IPS-20b (cell line): ENCODE measurements around the gene HOXC12.

Experiments
- H3K27ac ChIP-seq: one replicate; pipeline ENCODE4 v1.5.1; 2013; ENCODE audit warnings: low read length
- H3K27me3 ChIP-seq: 2 replicates; pipeline ENCODE4 v1.6.1; 2013; ENCODE audit warnings: mild to moderate bottlenecking, low read length, inconsistent platforms; ENCODE audit not compliant: insufficient read depth
- H3K36me3 ChIP-seq: 2 replicates; pipeline ENCODE4 v1.6.1; 2013; ENCODE audit warnings: low read depth, mild to moderate bottlenecking, inconsistent platforms, low read length, moderate library complexity; ENCODE audit not compliant: insufficient read depth
- H3K4me1 ChIP-seq: 2 replicates; pipeline ENCODE4 v1.6.1; 2013; ENCODE audit warnings: mild to moderate bottlenecking, control low read depth, inconsistent platforms, low read length, moderate library complexity; ENCODE audit not compliant: insufficient read depth
- H3K4me3 ChIP-seq: 2 replicates; pipeline ENCODE4 v1.5.1; 2013; ENCODE audit warnings: mild to moderate bottlenecking, low read length, inconsistent platforms
- H3K9ac ChIP-seq: 2 replicates; pipeline ENCODE4 v1.6.1; 2013; ENCODE audit warnings: low read depth, mild to moderate bottlenecking, inconsistent platforms, low read length, moderate library complexity
- H3K9me3 ChIP-seq: 2 replicates; pipeline ENCODE4 v1.6.1; 2013; ENCODE audit warnings: mild to moderate bottlenecking, low read depth, low read length, inconsistent platforms; ENCODE audit not compliant: insufficient read depth

The HOXC12 gene

DNA sequence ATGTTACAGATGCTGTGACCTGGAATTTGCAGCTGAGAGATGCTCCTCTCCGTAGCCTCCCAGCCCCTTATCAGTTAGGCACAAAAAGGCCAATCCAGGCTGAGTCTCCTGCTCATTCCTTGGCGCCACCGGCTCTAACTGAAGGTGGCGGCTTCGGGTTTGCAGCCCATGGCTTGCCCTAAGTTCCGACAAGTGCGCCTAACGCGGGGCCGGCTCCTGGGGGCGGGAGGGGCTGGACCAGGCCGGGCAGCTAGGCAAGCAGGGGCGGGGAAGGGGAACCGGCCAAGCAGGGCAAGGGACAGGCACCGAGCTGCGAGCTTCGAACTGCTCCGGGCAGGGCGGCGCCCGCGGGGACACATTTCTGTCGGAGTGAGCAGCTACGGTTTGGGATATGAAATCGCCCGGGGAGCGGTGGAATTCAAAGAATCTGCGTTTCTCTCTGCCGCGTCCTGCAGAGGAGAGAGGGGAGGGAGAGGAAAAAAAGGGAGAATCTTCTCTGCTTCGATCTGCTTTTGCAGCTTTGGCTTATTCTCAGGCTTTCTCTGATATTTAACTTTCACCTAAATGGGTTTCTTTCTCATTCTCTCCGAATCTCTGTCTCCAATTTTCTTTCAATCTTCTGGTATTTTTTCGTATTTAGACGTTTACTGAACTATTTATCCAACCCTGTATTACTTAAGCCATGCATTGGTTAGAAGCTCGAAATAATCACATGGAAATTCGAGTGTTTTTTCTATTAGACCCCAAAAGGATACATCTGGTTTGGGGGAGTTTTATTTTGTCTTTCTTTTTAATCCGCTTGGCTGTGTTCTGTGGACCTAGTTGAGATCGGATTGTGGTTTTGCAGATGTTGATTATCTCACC, 1.6 kb upstream of the HOXC12 start:
- Histone ChIP-seq H3K27me3 (peaks cover 100% of the 10 kb centered on the region), H3K9ac (no peak overlapping the region), H3K36me3 (no peaks in the 10 kb centered on the region), H3K27ac (no peak overlapping the region), H3K4me3 (no peak overlapping the region), H3K4me1 (no peaks in the 10 kb centered on the region), H3K9me3 (peaks cover 8% of the 10 kb centered on the region; the same call in 1 of the 2 replicates)

DNA sequence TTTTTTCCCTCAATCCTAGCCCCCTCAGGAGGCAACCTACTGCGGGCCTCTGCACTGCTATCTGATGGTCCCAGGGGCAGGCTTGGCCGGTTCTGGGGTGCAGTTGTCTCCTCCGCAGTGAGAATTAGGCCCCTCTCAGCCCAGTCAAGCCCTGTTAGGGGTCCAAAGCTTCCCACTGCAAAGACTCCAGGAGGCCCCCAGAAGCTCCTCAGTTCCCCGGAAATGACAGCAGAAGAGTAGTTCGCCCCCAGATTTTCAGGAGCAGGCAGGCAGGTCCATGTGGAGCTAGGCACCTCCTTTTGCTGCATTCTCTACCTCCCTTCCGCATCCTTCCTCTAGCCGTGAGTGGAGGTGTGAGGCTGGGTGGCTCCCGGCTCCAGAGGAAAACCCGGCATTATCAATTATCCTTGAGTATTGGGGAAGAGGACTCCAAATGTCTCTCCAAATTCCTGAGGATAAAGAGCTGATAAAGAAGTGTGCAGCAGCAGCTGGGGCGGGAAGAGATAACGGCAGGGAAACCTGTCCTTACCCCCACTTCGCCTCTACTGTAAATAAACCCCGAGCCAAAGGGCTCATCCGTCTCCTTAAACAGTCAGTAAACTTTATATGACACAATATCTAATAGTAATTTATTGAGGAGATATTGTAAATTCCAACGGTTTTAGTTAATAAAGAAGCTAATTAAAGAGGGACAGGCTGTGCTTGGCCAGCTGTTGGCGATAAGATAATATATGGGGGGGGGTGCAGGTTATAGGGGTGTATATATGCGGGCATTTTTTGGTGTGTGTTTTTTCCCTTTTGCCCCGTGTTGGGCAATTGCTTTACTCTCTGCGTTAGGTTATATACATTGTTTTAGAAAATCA, 641 bp upstream of the HOXC12 start:
- no peaks in the 10 kb centered on the region for H3K4me1 ChIP-seq
- H3K27ac ChIP-seq: no peak overlapping the region
- H3K9me3 ChIP-seq: peaks cover 8% of the 10 kb centered on the region; the same call in 1 of the 2 replicates
- H3K9ac ChIP-seq: no peak overlapping the region
- no peaks in the 10 kb centered on the region for H3K36me3 ChIP-seq
- H3K4me3 ChIP-seq: no peak overlapping the region
- H3K27me3 ChIP-seq: peaks cover 100% of the 10 kb centered on the region

GRCh38 chr12:53955036-53955775, 503 bp downstream of the HOXC12 start:
- Histone ChIP-seq H3K27ac (no peak overlapping the region), H3K36me3 (no peaks in the 10 kb centered on the region), H3K27me3 (peaks cover 100% of the 10 kb centered on the region), H3K9ac (no peak overlapping the region), H3K4me3 (no peak overlapping the region), H3K9me3 (peaks cover 8% of the 10 kb centered on the region; the same call in 1 of the 2 replicates), H3K4me1 (no peaks in the 10 kb centered on the region)

- H3K27me3 ChIP-seq: peaks cover 100% of the 10 kb centered on the region
- no peaks in the 10 kb centered on the region for H3K4me1 ChIP-seq
- H3K9me3 ChIP-seq: peaks cover 8% of the 10 kb centered on the region; the same call in 1 of the 2 replicates
- no peak overlapping the region for H3K9ac ChIP-seq
- no peak overlapping the region for H3K27ac ChIP-seq
- no peak overlapping the region for H3K4me3 ChIP-seq
- H3K36me3 ChIP-seq: no peaks in the 10 kb centered on the region
Observed at GRCh38 chr12:53955776-53956250, 1.1 kb downstream of the HOXC12 start.

GRCh38 chr12:53956251-53956887, 1.7 kb downstream of the HOXC12 start:
- Histone ChIP-seq H3K4me3 (no peak overlapping the region), H3K27me3 (peaks cover 100% of the 10 kb centered on the region), H3K9ac (no peak overlapping the region)

DNA sequence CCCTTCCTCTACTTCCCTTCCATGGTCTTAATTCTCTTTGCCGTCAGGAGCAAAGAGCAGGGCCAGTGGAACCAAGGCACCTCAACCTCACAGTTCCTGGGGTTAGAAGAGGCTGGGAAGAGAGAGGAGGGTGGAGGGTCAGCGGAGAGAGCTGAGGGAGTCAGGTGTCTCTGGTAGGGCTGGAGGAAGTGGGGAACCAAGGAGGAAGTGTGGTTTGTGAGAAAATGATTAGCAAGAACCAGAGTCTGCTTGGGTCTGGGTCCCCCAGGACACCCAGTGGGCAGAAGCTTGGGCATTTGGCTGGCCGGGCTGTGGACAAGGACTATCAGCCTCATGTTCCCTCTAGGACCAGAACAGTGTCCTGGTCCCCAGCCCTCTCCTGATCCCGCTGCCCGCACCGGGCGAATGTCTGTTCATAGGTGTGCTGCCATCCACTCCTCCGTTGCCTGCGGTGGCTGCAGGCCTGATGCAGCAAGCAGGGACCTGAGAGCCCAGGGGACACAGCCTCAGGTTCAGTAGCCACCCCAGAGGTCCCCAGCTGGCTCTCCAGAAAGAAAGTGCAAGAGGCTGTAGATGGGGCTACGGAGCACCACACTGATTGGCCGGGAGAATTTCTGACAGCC, 2.3 kb downstream of the HOXC12 start:
- H3K4me3 ChIP-seq: no peak overlapping the region
- no peak overlapping the region for H3K27ac ChIP-seq
- peaks cover 100% of the 10 kb centered on the region for H3K27me3 ChIP-seq
- H3K4me1 ChIP-seq: no peaks in the 10 kb centered on the region
- H3K9me3 ChIP-seq: peaks cover 8% of the 10 kb centered on the region; the same call in 1 of the 2 replicates
- no peak overlapping the region for H3K9ac ChIP-seq
- H3K36me3 ChIP-seq: no peaks in the 10 kb centered on the region

More at GRCh38 chr12:53956251-53956887, 1.7 kb downstream of the HOXC12 start:
- H3K4me1 ChIP-seq: no peaks in the 10 kb centered on the region
- H3K36me3 ChIP-seq: no peaks in the 10 kb centered on the region
- H3K9me3 ChIP-seq: peaks cover 8% of the 10 kb centered on the region; the same call in 1 of the 2 replicates
- H3K27ac ChIP-seq: no peak overlapping the region

GRCh38 chr12:53958128-53958527, 3.4 kb downstream of the HOXC12 start:
- no peak overlapping the region for H3K9ac ChIP-seq
- H3K9me3 ChIP-seq: peaks cover 8% of the 10 kb centered on the region; the same call in 1 of the 2 replicates
- H3K36me3 ChIP-seq: no peaks in the 10 kb centered on the region
- H3K27ac ChIP-seq: no peak overlapping the region
- no peaks in the 10 kb centered on the region for H3K4me1 ChIP-seq
- H3K4me3 ChIP-seq: no peak overlapping the region
- H3K27me3 ChIP-seq: peaks cover 100% of the 10 kb centered on the region

GRCh38 chr12:53959314-53959713, 4.6 kb downstream of the HOXC12 start:
- no peaks in the 10 kb centered on the region for H3K4me1 ChIP-seq
- no peak overlapping the region for H3K27ac ChIP-seq
- H3K4me3 ChIP-seq: no peak overlapping the region
- H3K36me3 ChIP-seq: no peaks in the 10 kb centered on the region
- peaks cover 100% of the 10 kb centered on the region for H3K27me3 ChIP-seq
- no peak overlapping the region for H3K9ac ChIP-seq
- H3K9me3 ChIP-seq: peaks cover 8% of the 10 kb centered on the region; the same call in 1 of the 2 replicates

- Histone ChIP-seq H3K9me3 (peaks cover 8% of the 10 kb centered on the region; the same call in 1 of the 2 replicates), H3K36me3 (no peaks in the 10 kb centered on the region), H3K9ac (no peak overlapping the region), H3K4me3 (no peak overlapping the region), H3K4me1 (no peaks in the 10 kb centered on the region), H3K27ac (no peak overlapping the region), H3K27me3 (peaks cover 100% of the 10 kb centered on the region)
Observed at GRCh38 chr12:53960187-53961024, 5.7 kb downstream of the HOXC12 start.
